ENCODE measurements around the gene MYO18B.

Gene MYO18B

GRCh38 chr22:25709758-25710157 lies 32.2 kb upstream of the MYO18B start:
- H3K36me3 ChIP-seq (ENCODE audit: control insufficient read depth, insufficient read depth, low read length), result peaks cover 11% of the 10 kb centered on the region
- no peak for DNase-seq (ENCODE audit: extremely low read depth, insufficient read length)
- H3K27me3 ChIP-seq (replicated peaks; ENCODE audit: control insufficient read depth, insufficient read depth, low read length), result no peaks in the 10 kb centered on the region
- H3K4me3 ChIP-seq (replicated peaks; ENCODE audit: low read depth, low read length), result no peak overlapping the region
- no peak for TF ChIP-seq CTCF (IDR thresholded peaks at IDR 0.05; ENCODE audit: insufficient read depth, low read length, poor library complexity, severe bottlenecking)

- no peak for DNase-seq (ENCODE audit: extremely low read depth, insufficient read length)
- H3K36me3 ChIP-seq (ENCODE audit: control insufficient read depth, insufficient read depth, low read length), result peaks cover 11% of the 10 kb centered on the region
- H3K4me3 ChIP-seq (replicated peaks; ENCODE audit: low read depth, low read length), result no peak overlapping the region
- no peaks in the 10 kb centered on the region for H3K27me3 ChIP-seq (replicated peaks; ENCODE audit: control insufficient read depth, insufficient read depth, low read length)
- no peak for TF ChIP-seq CTCF (IDR thresholded peaks at IDR 0.05; ENCODE audit: insufficient read depth, low read length, poor library complexity, severe bottlenecking)
These were observed 31.5 kb upstream of the MYO18B start for GRCh38 chr22:25710501-25710900.

GRCh38 chr22:25711491-25711890 lies 30.5 kb upstream of the MYO18B start:
- no peak for DNase-seq (ENCODE audit: extremely low read depth, insufficient read length)
- TF ChIP-seq CTCF (IDR thresholded peaks at IDR 0.05; ENCODE audit: insufficient read depth, low read length, poor library complexity, severe bottlenecking), result no peak
- Histone ChIP-seq H3K4me3 (replicated peaks; ENCODE audit: low read depth, low read length) (no peak overlapping the region), H3K36me3 (ENCODE audit: control insufficient read depth, insufficient read depth, low read length) (peaks cover 9% of the 10 kb centered on the region), H3K27me3 (replicated peaks; ENCODE audit: control insufficient read depth, insufficient read depth, low read length) (no peaks in the 10 kb centered on the region)

- no peak overlapping the region for H3K4me3 ChIP-seq (replicated peaks; ENCODE audit: low read depth, low read length)
- peaks cover 5% of the 10 kb centered on the region for H3K36me3 ChIP-seq (ENCODE audit: control insufficient read depth, insufficient read depth, low read length)
- no peak for TF ChIP-seq CTCF (IDR thresholded peaks at IDR 0.05; ENCODE audit: insufficient read depth, low read length, poor library complexity, severe bottlenecking)
- no peaks in the 10 kb centered on the region for H3K27me3 ChIP-seq (replicated peaks; ENCODE audit: control insufficient read depth, insufficient read depth, low read length)
- DNase-seq (ENCODE audit: extremely low read depth, insufficient read length), result no peak
These were observed 29.2 kb upstream of the MYO18B start for GRCh38 chr22:25712661-25713400.

GRCh38 chr22:25714070-25714469 lies 27.9 kb upstream of the MYO18B start:
- no peak overlapping the region for H3K4me3 ChIP-seq (replicated peaks; ENCODE audit: low read depth, low read length)
- H3K36me3 ChIP-seq (ENCODE audit: control insufficient read depth, insufficient read depth, low read length), result peaks cover 5% of the 10 kb centered on the region
- no peak for TF ChIP-seq CTCF (IDR thresholded peaks at IDR 0.05; ENCODE audit: insufficient read depth, low read length, poor library complexity, severe bottlenecking)
- no peak for DNase-seq (ENCODE audit: extremely low read depth, insufficient read length)
- H3K27me3 ChIP-seq (replicated peaks; ENCODE audit: control insufficient read depth, insufficient read depth, low read length), result no peaks in the 10 kb centered on the region

- H3K36me3 ChIP-seq (ENCODE audit: control insufficient read depth, insufficient read depth, low read length), result peaks cover 8% of the 10 kb centered on the region
- TF ChIP-seq CTCF (IDR thresholded peaks at IDR 0.05; ENCODE audit: insufficient read depth, low read length, poor library complexity, severe bottlenecking), result no peak
- H3K4me3 ChIP-seq (replicated peaks; ENCODE audit: low read depth, low read length), result no peak overlapping the region
These were observed 27.2 kb upstream of the MYO18B start for GRCh38 chr22:25714739-25715138.

More at GRCh38 chr22:25714739-25715138, 27.2 kb upstream of the MYO18B start:
- no peaks in the 10 kb centered on the region for H3K27me3 ChIP-seq (replicated peaks; ENCODE audit: control insufficient read depth, insufficient read depth, low read length)
- DNase-seq (ENCODE audit: extremely low read depth, insufficient read length), result no peak

All from GM06990 (cell line).